GM19452 (cell line): ENCODE measurements around the gene ANKRD22.
A peak's percentile ranks its signal among the peaks of the same experiment; 100 is the strongest.

Experiments
- ATAC-seq: cut with Tn5 transposase; IDR thresholded peaks from one replicate; pipeline ENCODE4 v1.9.1; 2021; ENCODE audit not compliant: unreplicated experiment

The ANKRD22 gene

DNA sequence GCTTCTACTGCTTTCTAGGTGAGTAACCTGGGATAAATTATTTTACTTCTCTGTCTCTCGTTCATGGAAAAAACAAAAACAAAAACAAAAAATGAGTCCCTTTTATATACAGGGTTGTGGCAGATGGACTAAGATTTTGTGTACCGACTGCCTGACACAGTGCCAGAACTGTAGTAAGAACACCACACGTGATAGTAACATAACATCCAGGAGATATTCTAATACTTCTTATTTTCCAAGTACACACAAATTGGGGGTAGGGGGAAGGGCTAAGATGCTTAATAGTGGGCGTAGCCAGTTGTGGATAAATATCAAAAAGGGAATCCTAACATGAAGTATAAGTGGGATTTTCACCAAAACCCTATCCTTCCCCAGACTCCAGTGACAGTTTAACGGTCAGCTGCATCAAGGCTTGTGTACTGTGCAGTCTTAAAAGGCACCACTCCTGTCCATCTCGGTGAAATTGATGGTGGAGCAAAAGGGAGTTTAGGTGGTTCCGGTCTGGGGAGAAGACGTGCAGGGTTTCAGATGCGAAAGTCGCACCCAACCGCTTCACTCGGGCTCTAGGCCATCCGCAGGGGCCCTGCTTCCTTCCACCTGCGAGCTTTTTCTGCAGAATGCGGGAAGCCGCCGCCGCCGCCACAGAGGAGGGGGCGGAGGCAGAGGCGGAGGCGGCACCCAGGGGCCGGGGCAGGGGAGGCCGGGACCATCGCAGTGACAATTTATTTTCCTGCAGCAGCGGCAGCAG is 28.1 kb upstream of the ANKRD22 start, which contains the start of gene STAMBPL1:
TSS of gene STAMBPL1 (plus strand) at position 712 of the 748 bp plus-strand sequence. CDS start 21,464 bp downstream, outside the sequence.
- ATAC-seq, result peak; percentile 53

- no peak for ATAC-seq
These were observed 25.7 kb upstream of the ANKRD22 start for GRCh38 chr10:88877298-88877697.

DNA sequence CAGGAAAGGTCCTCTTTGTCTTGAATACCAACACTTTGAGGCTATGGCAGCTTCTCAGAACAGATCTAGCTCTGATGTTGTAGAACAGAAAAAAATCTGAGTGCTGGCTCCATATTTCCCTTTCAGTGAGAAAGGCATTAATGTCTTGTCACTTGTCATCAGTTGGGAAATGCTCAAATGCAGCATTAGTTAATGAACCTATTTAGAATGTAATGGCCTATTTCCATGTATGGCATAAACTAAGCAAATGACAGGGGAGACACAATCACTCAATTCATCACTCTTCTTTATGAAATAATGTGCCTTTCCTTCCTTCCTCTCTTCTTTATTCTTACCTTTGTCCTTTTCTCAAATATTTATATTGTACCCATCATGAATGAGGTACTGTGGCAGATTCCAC is 23.4 kb upstream of the ANKRD22 start:
- ATAC-seq, result no peak

GRCh38 chr10:88874281-88874680 is 22.6 kb upstream of the ANKRD22 start:
- no peak for ATAC-seq

GRCh38 chr10:88873757-88874156 is 22.1 kb upstream of the ANKRD22 start:
- no peak for ATAC-seq

GRCh38 chr10:88870089-88870488 is 18.4 kb upstream of the ANKRD22 start:
- ATAC-seq, result no peak

DNA sequence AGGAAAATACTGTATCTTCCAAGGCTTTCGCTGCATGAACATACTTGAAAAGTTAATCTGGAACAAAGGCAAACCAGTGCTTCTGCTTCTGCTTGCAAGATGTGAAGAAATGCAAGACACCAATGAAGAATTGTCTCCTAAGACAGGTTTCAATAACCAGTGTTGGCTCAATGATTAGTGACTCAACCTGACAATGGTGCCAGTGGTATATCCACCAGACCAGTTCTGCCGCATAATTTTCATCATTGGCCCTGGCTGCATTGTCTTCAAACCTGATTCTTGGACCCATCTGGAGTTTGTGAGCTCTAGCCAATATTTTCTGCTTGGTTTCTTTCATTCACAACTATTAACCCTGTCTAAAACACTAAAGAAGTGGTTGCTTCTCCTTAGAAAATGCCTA is 14.8 kb upstream of the ANKRD22 start:
- ATAC-seq, result no peak

GRCh38 chr10:88865281-88865876 is 13.7 kb upstream of the ANKRD22 start:
- no peak for ATAC-seq

DNA sequence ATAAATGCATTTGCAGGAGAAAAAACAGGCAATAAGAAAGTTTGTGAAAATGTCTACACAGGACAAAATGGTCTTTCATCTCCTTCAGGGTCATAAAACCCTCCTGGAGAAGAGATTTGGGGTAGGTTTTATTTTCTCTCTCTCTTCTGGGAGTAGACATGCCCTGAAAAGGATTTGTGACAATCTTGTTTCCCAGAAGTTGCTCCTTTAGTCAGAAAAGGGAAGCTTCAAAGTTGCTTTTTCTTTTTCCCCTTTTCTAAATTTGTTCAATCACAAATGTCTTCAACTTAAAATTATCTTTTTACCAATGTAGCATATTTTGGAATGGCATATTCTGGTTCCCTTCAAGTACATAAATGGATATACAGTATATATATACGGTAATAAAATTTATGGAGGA is 9.4 kb upstream of the ANKRD22 start:
- no peak for ATAC-seq

DNA sequence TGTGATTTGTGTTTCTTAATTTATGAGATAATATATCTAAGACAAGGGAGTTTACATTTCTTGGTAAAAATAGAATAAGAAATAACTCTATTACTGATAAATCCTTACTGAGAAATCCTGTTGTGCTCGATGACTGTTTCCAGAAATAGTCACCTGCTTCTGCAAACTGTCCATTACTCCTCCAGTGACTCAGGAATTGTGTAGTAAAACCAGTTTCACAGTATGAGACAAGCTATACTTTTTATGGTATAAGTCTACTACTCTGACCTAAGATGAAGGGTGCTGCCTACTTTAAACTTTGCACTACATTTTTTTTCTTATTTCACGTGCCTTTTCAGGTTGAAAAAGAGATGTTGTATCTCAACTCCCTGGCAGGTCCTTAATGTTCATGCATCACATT is 6.8 kb upstream of the ANKRD22 start:
- no peak for ATAC-seq

GRCh38 chr10:88857831-88858230 is 6.2 kb upstream of the ANKRD22 start:
- ATAC-seq, result no peak

DNA sequence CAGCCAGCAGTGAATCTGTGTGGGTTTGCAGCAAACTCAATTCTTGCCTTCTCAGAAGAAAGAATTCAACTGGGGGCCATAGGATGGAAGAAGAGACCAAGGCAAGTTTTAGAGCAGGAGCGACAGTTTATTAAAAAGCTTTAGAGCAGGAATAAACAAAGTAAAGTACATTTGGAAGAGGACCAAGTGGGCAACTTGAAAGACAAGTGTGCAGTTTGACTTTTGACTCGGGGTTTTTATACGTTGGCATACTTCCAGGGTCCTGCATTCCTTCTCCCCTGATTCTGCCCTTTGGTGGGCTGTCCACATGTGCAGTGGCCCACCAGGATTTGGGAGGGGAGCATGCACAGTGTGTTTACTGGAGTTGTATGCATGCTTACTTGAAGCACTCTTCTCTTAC is 3.0 kb upstream of the ANKRD22 start:
- no peak for ATAC-seq

DNA sequence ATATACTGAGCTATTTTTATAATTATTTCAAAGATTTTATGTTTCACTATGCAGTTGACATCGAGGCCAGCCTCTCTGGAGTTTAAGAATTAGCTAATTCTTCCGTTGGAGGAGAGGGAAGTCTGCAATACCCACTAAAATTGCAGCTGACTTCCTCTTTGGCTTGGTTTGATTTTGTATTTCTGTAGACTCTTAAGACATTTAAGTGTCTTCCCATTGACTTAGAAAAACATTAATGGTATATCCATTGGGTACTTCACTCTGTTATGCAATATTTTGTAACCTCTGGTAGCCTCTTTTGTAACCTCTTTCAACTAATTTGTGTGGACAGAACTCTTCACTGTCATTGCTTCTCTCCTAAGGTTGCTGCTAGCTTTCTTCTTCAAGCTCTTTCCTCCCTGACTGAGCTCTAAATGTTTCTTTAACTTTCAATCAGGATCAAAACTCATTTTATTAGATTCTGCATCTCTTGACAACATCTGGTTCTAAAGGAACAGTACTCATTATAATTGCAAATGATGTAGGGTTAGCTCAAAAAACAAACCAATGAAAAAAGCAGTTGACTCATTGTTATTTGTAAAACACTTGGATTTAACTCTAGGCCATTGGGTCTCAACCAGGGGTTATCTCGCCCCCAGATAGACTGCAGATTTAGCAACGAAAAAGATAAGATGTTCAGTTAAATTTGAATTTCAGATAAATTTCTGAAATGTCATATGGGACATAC is 1.7 kb upstream of the ANKRD22 start:
- no peak for ATAC-seq

- ATAC-seq, result no peak
These were observed 683 bp upstream of the ANKRD22 start for GRCh38 chr10:88852327-88852726.

DNA sequence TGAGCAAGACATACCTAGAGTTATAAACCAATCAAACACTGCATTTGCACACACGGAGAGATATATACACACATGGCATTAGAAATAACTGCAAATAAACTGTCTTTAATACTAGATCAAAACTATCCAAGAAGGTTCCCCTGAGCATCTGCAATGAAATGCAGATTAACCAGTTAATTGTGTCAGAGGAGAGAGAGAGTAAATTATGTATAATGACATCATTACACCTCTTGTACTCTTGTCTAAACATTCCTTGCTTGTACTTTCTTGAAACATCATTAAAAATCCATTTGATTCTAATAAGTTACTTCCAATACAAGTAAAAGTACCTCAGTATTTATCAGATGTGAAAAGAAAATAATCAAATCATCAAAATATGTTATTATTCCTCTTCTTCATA is 932 bp downstream of the ANKRD22 start:
- no peak for ATAC-seq

GRCh38 chr10:88849234-88849633 is 2.4 kb downstream of the ANKRD22 start:
- no peak for ATAC-seq

GRCh38 chr10:88848499-88848898 is 3.1 kb downstream of the ANKRD22 start:
- ATAC-seq, result no peak

GRCh38 chr10:88843171-88843570 is 8.5 kb downstream of the ANKRD22 start:
- ATAC-seq, result no peak

DNA sequence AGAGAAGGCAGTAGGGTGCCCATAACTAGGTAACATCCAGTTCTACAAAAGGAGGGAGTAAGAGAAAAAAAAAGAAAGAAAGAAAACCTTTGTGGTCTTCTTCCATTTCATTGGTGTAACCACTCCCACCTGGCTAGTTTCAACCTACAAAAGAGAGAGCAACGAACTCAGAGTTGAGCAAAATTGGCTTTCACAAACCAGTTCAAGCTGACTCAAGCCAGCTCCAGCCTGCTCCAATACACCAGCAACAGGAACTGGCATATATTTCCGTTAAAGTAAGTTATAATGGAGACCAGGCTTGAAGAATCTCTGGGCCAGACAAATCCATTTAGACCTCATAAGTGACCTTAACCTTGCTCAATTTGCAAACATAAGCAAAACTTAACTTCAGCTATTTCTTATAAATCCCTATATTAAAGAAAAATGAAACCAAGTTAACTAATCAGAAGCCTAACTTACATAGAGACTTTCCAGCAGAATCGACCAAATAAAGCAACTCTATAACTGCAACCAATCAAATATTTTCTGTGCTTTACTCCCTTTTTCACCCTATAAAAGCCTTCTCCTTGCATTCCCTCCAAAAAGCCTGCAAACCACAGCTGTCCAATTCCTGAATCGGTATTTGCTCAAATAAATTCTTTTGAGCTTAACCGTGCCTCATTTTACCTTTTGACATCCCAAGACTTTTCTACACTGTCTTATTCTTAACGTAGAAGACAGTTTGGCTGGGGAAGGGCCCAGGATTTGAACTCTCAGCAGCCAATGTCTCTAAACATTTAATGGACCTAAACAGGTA is 10.1 kb downstream of the ANKRD22 start:
- ATAC-seq, result no peak

GRCh38 chr10:88840881-88841280 is 10.8 kb downstream of the ANKRD22 start:
- no peak for ATAC-seq

DNA sequence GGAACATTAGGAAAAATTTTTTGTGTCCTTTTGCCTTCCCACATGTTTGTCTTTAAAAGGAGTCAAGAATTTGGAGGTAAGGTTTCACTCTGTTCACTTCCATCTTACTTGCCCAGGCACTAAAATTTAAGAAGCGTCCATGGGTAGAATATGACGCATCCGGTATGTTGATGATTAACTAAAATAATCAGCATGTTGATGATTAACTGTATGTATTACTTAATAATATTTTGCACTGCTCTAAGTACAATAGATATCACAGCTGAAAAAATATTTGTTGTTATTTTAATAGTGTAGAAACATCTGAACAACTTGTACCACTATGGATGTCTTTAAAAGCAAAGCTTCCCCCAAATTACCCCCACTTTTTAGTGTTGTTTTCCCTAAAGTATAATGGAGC is 11.5 kb downstream of the ANKRD22 start:
- ATAC-seq, result no peak
